GM18519 (cell line): Measurements from ENCODE around the gene SMAD4.
A peak's percentile ranks its signal among the peaks of the same experiment; 100 is the strongest.
"Not testable (repeated sequence)": the region's sequence is repeated elsewhere in the genome, so short reads cannot be mapped to it uniquely, and the experiment has no call there.

Source experiments
- ATAC-seq: cut with Tn5 transposase; IDR thresholded peaks from one replicate; pipeline ENCODE4 v1.9.1; 2021; ENCODE audit warnings: mild to moderate bottlenecking, moderate library complexity; ENCODE audit not compliant: unreplicated experiment, low FRiP score

SMAD4 gene

DNA sequence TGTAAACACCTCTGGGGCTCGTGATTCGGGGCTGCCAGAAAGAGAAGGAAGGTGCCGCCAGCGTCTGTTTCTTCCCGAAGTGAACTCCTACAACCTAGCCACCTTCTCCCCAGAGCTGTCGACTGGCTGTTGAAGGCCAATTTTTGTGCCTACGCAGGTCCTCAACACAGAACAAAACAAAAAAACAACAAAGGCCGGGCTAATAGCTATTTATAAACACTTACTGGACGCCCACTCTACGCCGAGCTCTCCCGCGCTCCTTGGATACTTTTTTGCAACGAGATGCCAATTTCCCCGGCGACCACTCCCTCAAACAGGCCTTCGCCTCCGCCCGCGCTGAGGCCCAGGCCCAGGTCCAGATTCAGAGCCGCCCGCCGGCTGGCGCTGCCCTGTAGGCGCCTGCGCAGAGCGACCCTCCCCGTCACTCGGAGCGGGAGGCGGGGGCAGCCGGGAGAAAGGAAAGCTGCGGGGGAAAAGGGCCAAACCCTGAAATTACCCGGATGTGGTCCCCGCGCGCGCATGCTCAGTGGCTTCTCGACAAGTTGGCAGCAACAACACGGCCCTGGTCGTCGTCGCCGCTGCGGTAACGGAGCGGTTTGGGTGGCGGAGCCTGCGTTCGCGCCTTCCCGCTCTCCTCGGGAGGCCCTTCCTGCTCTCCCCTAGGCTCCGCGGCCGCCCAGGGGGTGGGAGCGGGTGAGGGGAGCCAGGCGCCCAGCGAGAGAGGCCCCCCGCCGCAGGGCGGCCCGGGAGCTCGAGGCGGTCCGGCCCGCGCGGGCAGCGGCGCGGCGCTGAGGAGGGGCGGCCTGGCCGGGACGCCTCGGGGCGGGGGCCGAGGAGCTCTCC lies at the start of gene SMAD4:
TSS of gene SMAD4 (plus strand) at position 520 of the 843 bp plus-strand sequence. CDS start 16,834 bp downstream, outside the sequence.
- peak; percentile 45 for ATAC-seq

DNA sequence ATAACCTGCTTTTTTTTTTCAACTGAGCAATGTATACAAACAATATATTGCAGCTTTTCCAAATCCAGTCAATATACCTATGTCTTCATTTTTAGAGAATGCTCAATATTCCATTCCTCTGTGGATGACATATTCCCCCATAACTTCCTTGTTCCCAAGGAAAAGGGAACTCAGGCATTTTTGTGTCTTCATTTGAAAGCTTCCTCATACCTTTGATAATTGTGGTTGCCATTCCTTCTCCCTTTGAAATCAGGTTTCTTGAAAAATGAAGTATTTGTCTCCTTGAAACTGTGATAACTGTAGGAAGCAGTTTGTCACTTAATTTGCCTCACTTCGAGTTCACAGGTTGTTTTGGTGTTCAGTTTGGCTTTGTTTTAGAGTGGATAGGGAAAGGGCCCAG lies 48.6 kb upstream of the SMAD4 start:
- no peak for ATAC-seq

DNA sequence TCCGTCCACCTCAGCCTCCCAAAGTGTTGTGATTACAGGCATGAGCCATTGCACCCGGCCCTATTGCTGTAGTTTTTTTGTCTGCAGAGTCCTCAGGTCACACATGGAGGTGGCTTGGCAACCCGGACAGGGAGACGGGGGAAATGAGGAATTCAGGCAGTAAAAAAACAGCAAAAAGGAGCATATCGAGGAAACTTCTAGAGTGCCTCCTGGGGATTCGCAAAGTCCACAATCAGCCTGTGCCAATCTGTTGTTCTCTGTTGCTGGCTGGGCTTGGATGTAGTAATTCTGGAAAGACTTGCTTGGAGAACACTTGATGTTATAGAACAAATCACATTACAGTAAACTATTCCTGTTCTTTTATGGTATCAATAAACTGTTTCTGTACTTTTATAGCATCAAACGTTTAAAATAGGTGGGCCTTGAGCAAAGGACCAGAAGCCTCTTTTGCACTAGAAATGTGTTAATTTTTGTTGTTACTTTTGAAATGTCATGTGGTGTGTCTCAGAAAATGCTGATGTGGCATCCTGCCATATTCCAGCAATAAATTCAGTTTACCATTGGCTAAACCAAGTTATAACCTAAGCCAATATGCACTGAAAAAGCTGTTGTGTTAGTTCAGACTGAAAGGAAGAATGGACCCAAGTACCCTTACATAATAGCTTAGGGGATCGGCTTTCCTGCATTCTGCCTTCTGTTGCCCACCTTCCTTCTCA lies 47.8 kb upstream of the SMAD4 start:
- no peak for ATAC-seq

DNA sequence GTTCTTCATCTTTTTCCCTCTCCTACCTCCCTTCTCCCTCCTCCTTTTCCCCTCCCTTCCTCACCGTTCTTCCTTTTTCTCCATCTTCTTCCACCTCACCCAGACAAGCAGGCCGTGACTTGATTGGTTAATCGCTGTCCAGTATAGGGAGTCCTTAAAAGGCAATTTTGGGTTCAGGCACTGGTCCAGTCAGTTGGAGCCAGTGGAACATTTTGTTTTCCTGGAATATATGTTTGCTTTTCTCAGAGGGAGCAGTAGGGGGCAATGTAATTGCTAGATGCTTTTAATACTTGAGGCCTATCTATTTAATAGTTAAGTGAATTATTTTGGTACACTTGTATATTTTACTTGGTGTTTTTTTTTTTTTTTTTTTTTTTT lies 47.2 kb upstream of the SMAD4 start:
- ATAC-seq: no peak

DNA sequence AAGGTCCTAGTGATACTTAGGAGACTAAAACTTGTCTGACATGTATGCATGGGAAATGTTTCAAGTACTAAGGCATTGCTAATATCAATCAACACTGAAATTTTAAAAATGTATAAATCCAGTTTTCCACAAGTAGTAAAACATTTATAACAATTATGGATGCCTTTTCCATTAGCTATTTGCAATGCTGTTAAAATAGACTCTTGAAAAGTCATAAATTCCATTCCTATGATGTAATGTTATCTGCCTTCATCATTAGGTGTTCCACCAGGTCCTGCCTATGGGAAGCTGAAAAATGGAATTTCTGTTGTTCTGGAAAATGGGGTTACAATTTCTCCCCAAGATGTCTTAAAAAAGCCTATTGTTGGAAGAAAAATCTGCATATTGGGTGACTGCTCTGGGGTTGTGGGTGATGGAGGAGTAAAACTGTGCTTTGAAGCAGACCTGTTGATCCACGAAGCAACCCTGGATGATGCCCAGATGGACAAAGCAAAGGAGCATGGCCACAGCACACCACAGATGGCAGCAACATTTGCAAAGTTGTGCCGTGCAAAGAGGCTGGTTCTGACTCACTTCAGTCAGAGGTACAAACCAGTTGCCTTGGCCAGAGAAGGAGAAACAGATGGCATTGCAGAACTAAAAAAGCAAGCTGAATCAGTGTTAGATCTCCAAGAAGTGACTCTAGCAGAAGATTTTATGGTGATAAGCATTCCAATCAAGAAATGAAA lies 43.5 kb upstream of the SMAD4 start:
- no peak for ATAC-seq

DNA sequence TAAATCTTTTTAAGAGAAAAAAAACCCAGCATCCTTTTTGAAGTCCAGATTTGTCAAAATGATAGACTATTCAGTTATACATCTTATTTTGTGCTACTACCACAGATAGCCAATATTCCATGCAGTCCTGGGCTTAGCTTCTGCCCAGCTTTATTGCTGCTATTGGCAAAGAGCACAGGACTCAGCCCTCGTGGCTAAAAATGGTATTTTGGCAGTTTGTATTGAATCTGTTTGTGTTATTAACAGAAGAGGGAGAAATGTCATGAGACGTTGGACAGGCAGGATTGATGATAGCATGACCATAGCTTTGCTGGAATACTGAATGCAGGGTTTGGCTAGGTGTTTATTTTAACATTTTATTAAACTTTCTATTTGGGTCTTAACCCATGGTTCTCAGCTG lies 42.8 kb upstream of the SMAD4 start:
- ATAC-seq: no peak

DNA sequence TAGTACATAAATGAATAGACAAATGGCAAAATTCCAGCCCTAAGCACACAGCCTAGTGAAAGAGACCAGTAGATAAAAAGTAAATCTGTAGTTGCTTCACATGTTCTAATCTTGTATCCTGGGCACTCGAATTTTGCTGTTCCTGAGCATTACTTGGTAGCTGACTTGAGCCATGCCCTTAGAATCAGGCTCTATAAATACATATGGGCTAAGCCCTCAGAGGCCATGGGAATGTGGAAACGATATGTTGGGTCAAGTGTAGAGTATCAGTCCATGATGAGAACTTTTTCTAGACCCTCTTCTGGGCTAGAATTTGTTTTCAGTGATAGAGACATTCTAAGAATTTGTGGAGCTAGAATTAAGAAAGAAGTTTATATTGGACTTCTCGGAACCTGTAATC lies 40.3 kb upstream of the SMAD4 start:
- ATAC-seq: no peak

DNA sequence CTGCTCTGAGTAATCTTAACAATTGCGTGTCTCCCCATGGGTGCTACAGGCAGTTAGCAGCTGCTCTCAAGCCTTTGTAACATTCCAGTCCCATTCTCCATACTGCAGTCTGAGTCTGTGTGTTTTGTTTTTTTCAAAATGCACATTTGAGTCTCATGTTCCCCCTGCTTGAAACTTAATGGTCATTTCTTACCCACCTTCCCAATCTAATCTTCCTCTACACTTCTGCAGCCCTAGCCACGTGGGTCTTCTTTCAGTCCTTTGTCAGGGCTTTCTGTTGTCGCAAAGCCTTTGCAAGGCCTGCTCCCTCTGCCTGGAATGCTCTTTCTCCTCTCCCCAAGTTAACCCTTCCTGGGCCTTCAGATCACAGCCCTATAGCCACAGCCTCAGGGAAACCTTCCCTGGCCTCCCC lies 37.7 kb upstream of the SMAD4 start:
- no peak for ATAC-seq

DNA sequence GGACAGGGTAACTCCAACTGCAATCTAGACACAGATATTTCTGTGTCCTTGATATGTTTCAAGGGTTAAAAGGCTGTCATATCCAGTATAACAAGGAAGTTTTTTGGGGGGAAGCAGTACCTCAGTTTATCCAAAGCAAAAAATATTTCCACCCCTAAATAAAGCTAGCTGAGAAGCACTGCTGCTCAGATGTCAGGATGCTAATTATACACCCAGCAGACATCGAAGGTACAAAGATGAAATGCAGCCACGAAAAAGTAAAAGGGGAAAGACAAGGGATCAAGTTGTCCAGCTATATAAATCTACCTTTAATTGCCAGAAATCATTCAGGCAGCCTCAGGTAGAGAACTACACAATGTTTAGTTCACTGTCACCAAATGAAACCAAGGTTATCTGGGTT lies 36.0 kb upstream of the SMAD4 start:
- ATAC-seq: no peak

DNA sequence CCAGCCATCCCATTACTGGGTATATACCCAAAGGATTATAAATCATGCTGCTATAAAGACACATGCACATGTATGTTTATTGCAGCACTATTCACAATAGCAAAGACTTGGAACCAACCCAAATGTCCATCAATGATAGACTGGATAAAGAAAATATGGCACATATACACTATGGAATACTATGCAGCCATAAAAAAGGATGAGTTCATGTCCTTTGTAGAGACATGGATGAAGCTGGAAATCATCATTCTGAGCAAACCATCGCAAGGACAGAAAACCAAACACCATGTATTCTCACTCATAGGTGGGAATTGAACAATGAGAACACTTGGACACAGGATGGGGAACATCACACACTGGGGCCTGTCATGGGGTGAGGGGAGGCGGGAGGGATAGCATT lies 26.8 kb upstream of the SMAD4 start:
- ATAC-seq: not testable (repeated sequence)

DNA sequence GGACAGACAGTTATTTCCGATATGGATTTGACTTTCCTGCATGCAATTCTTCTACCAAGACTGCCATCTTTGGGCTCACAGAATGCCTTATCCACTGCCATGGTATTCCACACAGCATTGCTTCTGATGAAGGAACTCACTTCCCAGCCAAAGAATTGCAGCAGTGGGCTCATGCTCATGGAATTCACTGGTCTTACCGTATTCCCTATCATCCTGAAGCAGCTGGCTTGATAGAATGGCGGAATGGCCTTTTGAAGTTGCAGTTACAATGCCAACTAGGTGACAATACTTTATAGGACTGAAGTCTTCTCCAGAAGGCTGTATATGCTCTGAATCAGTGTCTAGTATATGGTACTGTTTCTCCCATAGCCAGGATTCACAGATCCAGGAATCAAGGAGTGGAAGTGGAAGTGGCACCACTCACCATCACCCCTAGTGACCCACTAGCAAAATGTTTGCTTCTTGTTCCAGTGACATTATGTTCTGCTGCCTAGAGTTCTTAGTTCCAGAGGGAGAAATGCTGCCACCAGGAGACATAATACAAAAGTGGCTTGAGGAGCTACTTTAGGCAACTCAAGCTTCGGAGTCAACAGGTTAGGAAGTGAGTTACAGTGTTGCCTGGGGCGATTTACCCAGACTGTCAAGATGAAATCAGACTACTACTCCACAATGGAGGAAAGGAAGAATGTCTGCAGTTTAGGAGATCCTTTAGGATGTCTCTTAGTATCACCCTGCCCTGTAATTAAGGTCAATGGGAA lies 23.8 kb upstream of the SMAD4 start:
- ATAC-seq: no peak

DNA sequence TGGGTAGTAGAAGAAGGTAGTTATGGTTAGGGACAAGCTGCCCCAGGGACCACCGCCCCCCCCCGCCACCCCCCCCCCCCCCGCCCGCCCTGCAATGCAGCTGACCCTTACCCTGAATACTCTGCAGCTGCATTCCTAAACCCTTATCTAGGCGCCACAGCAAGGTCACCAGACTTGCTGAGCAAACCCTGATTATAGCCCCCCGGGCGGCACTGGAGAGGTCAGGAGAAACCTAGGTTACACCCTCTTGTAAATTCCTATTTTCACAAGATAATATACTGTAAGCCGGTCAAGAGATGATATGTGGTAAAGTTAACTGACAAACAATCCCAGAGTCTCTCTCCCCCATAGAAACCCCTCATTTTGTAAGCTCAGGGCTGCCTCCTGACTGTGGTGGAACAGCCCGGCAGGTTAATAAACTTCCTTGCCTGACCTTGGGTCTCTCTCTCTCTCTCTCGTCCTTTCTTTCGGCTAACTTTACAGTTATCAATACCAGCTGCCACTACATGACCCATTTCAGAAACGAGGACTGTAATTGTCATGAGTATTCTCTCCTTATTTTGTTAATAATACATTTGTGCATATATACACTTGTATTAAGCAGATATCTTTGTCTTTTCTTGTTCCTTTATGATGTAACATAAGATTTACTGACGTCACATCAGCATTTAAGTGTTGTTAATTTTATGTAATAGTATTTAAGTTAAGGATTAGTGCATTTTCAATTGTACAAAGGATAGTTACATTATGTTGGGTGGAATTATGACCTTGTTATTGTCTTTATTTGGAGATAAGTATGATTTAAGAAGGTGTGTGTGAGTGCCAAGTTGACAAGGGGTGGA lies 22.8 kb upstream of the SMAD4 start:
- no peak for ATAC-seq

DNA sequence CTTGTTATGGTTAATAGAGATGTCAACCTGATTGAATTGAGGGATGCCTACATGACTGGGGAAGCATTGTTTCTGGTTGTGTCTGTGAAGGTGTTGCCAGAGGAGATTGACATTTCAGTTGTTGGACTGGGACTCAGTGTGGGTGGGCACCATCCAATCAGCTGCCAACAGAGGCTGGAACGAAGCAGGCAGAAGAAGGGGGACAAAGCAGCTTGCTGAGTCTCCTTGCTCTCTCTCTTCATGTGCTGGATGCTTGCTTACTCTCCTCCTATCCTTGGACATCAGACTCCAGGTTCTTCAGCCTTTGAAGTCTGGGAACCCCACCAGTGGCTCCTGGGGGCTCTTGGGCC lies 22.2 kb upstream of the SMAD4 start:
- no peak for ATAC-seq

DNA sequence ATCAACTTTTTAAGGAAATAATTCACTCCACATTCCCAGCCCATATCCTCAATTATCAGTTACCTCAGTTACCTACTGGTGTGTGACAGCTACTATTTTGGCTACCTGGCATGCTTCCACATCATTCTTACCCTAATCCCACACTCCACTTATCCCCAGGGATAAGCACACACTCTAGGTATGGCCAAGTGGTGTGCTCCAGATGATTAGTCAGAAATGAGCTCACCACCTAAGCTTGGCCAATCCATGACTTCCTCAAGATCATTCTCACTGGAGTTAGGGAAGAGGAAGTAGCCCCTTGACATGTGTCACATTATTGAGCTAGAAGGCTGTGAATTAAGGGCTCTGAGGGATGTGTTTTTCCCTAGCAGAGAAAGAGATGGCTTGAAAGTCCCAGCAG lies 20.9 kb upstream of the SMAD4 start:
- no peak for ATAC-seq

DNA sequence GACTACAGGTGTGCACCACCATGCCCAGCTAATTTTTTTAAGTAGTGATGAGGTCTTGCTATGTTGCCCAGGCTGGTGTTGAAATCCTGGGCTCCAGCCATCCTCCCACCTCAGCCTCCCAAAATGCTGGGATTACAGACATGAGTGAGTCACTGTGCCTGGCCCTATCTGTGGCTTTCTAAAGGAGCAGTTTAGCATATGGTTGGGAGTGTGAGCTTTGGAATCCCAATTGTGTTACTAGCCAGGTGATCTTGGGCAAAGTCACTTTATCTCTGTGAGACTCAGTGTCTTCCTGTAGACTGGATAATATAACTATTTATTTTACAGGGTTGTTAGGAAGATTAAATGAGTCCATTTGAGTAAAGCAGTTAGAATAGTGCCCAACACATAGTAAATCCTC lies 19.8 kb upstream of the SMAD4 start:
- no peak for ATAC-seq

DNA sequence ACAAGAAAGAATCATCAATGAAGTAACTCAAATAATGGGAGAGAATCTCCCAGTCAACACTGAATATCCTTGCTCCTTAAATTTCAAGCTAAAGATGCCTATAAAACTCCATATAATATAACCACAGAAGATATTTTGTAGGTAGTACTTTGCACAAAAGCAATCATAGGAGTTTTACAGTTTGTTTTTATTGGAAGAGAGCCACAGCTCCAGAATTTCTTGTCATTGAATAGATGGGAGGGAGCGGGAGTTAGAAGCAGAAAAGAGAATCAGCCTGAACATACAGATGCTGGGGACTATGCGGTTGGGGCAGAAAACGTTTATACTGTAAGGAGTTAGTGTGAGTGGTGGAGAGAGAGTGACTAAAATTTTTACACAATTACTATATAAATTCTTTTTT lies 18.3 kb upstream of the SMAD4 start:
- no peak for ATAC-seq

DNA sequence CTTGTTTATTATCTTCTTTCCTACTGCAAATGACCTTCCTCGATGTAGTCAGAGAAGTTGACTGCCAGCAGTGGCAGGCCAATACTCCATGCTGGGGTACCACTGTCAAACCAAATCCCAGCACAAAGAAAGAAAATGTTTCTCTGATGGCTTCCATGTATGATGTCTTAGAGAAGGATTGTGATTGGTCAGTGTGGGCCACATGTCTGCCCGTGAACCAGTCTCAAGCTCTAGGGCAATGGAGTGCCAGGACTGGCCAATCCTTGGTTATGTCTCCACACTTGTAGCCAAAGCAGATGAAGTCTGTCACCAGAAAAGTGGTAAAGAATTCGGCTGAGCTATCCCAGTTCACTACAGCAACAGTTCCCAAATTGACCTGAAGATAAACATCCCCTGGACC lies 17.6 kb upstream of the SMAD4 start:
- ATAC-seq: no peak

DNA sequence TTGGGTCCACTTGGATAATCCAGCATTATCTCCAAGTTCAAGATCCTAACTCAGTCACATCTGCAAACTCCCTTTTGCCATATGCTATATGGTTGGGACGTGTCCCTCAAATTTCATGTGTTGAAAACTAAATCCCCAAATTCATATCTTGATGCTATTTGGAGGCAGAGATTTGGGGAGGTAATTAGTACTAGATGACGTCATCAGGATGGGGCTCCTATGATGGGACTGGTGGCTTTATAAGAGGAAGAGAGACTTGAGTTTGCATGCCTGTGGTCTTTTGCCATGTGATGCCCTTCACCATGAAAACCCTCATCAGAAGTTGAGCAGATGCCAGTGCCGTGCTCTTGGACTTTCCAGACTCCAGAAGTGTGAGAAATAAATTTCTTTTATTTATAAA lies 16.8 kb upstream of the SMAD4 start:
- ATAC-seq: no peak

DNA sequence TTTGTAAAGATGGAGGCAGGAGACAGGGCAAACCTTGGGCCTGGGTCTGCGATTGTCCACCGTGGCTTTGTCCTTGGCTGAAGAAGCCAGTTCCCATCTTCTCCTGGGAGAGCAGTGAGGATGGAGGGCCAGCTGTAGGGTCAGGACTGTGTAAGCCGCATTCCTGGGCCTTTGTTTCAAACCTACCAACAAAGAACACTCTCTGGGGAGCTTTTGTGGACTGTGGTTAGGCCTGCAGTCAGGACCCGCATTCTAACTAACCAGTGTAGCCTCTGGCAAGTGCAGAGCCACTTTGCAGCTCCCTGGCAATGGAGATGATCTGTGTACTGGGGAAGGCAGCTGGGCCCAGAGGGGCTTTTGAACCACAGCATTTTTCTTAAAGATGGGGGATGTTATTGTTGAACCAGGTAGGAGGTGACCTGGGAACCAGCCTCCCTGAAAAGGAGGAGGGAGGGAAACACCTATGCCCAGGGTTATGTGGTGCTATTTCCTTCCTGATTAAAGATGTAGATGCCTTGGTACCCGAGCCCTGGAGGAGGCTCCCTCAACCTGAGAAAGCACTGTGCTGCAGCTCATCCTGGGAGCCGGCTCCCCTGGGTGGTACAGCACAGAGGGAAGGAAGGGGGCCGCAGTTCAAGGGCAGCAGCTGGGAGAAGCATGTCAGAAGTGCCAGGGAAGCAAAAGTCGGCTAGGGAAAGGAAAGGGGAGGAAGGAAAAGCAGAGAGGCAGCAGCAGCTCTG lies 12.7 kb upstream of the SMAD4 start:
- no peak for ATAC-seq
